HTERT RPE-1 (cell line): ENCODE data around the gene COL25A1.
"Not testable (repeated sequence)": the region's sequence is repeated elsewhere in the genome, so short reads cannot be mapped to it uniquely, and the experiment has no call there.

ENCODE experiments used
- in situ Hi-C: fragments of 300-500 bp; cut with MboI; formaldehyde crosslinking; loops from 4 replicates; pipeline ENCODE4 v1.14.3; 2020; ENCODE audit warnings: low sequenced_read_pairs

The COL25A1 gene

DNA sequence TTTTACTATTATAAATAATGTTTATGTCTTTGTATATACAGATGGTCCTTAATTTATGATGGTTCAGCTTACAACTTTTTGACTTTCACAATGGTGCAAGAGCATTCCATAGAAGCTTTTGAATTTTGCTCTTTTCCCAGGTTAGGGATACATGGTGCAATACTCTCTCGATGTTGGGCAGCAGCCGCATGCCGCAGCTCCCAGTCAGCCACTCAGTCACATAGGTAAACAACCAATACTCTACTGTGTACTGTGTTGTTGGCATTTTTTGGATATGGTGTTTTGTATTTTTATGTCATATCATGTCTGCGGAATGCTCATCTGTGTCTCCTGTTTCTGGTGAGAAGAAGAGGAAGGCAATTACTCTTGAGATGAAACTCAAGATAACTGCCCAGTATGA, 281.6 kb downstream of the COL25A1 start:
- in situ Hi-C loops, result no loop called here

DNA sequence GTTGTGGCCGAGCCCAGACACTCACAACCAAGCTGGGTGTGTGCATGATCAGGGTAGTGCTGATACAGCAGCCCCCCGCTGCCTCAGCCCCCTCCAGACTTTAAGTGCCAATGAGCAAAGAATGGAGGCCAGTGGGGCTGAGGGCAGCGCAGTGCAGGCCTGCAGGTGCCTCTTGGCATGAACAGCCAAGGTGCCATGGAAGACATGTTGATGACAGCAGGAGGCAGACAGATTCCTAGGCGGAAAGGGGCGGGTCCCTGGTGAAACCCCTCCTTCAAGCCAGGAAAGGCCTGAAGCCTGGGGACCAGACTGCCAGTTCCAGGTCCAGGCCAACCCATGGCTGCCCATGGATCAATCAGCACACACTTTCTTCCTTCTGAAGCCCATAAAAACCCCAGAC, 286.3 kb downstream of the COL25A1 start:
- in situ Hi-C loops, result no loop called here

DNA sequence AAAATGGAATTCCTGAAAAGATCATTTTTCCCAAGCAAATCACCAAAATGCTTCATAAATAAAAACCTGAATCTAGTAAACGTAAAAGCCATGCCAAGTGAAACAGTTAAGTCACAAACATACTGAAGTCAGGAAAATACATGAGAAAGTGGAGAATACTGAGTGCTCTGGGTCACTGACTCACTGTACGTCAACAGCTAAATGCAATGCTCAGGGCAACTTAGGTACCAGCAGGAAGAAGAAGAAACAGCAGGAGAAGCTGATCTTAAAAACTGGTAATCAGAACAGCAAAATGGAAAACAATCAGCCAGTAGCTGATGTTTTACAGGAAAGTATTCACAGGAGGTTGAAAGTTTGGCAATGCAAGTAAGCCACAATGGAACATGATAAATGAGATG, 287.0 kb downstream of the COL25A1 start:
- in situ Hi-C loops, result no loop called here

DNA sequence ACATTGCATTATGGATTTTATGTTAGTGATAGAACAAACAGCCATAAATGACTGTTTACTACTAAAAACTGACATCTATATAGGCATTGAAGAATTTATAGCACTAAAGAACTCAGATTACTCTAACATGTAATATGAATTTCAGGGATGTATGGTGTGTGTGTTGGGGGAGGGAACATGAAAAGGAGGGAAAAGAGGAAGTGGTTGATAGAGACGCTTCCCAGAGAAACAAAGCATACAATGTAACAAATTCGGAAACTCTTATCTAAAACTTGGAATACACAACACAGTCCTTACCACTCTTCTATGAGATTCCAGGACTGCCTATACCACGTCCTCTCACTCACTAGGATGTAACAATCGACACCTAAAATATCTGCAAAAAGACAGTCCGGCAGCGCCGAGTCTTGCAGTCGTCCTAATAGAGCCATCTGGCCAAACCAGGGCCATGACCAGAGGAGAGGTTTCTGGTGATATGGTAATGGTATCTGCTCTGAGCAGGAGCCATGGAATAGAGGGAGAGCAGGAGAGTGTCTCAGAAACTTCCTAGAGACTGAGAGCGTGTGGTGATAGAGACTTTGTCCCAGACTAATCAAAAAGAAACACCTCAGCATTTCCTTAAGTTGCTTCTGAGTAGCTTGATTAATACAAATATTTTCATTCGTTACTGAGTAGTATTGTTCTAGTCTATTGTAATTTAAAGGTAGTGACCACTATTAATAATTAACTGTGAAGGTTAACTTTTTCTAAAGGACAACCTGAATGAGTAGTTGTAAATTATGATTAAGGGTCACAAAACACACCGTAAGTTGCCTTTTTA, 287.7 kb downstream of the COL25A1 start:
- in situ Hi-C loops, result no loop called here

DNA sequence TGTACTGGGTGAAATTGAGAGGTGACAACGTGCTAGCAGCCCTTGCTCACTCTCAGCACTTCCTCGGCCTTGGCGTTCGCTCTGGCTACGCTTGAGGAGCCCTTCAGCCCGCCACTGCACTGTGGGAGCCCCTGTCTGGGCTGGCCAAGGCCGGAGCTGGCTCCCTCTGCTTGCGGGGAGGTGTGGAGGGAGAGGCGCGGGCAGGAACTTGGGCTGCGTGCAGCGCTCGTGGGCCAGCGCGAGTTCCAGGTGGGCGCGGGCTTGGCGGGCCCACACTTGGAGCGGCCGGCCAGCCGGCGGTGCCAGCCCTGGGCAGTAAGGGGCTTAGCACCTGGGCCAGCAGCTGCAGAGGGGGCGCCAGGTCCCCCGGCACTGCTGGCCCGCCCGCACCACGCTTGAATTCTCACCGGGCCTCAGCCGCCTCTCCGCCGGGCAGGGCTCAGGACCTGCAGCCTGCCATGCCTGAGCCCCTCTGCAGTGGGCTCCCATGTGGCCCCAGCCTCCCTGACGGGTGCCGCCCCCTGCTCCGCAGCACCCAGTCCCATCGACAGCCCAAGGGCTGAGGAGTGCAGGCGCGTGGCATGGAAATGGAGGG, 290.1 kb downstream of the COL25A1 start:
- in situ Hi-C loops, result no loop called here

DNA sequence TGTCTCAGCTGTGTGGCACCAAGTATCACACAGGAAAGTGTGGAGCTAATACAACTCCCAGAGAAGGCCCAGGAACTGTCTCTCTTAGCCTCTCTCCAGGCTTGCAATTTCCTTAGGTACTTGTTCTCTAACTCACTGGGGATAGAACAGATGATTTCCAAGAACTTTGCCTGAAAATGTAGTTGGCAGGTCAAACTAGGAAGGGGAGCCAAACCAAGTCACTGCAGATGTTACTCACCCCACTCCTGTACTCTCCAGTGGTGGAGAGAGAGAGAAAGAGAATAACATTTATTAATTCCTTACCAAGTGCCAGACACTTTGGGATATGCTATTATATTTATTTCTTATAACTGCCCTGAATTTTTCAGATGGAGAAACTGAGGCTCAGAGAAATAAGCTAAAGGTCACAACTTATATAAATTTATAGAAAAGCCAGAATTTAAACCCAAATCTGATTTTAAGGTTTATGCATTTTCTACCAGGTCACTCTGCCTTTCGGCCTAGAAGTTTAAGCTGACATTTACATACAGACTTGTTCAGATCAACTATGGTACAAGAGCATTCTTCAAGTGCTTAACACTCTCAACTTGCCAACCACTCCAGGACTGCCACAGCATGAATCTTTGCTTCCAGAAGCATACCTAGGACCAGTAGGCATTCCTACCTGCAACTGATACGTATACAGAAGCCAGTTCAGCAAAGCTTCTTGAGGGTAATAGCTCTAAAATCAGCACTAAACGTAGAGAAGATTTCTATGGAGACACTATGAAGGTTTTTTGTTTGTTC, 291.0 kb downstream of the COL25A1 start:
- in situ Hi-C loops, result no loop called here

DNA sequence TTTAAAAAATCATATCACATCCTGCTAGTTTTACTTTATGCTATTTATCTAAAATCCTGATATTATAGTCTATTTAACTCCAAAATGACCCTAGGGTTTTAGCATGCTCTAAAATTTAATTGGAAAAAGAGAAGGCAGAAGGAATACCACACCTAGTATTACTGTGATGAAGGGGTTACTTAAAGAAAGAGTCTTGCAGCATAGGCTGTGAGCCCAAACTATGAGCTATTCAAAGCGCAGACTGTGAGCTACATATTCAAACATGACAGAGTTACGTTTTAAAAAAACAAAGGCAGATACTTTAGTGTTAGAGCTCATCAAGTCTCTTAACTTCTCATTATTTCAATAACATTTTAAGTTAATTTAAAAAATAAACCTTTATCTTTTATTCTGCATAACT, 291.9 kb downstream of the COL25A1 start:
- in situ Hi-C loops, result no loop called here

DNA sequence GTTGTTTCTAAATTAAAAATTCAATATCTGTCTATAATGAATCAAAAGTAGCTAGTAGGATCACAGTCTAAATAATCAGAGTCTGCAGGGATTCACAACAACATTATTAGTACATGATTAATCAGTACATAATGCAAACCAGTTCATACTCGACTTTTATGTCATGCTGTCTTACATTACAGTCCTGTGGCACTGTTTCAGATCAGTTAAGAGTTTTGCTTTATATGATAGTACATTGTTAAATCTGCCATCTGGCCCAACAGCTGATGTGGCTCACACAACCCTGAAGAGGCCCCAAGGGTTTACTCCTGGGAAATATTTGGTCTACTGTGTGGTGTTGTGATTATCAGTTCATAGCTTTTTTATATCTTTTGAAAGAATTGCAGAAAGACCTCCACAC, 292.5 kb downstream of the COL25A1 start:
- in situ Hi-C loops, result no loop called here

DNA sequence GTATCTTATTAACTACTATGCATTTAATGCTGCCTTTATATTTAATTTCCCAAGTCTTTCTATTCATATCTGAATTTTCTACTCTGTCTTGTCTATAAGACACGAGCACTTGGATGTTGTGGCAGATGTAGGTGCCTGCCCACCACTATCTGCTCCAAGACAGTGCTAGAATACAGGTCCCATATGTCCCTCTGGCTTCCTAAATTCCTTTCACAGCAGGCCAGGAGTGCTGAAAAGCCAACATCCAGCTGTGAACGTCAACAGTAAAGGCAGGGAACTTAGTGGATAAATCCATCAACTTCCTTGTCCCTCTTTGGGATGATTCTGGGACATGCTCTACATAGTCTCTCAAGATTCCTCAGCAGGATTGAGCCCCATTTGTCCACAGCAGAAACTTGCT, 294.5 kb downstream of the COL25A1 start:
- in situ Hi-C loops, result no loop called here

DNA sequence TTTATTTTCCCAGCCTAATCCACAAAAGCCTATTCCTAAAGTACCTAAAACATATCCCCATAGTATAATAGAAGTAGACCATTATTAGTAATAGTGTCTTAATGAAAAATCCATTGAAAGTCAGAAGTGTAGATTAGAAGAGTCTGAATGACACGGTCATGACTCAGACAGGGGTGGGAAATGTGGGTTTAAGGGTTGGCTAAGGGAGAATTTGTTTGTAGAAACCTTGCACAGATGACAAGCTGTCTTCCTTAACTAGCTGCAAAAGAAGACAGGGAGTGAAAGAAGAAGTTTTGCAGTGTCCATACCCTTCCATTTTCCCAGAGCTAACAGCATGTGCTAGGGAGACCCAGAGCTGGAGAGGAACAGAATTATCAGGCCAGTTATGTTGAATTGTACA, 296.9 kb downstream of the COL25A1 start:
- in situ Hi-C loops, result no loop called here

DNA sequence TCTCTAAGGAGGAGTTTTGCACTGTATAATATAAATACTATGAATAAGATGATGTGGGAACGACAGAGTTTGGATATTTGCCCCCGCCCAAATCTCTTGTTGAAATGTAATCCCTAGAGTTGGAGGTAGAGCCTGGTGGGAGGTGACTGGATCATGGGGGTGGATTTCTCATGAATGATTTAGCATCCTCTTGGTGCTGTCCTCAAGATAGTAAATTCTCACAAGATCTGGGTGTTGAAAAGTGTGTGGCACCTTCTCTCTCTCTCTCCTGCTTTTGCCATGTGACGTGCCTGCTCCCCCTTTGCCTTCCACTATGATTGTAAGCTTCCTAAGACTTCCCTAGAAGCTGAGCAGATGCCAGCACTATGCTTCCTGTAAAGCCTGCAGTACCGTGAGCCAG, 298.0 kb downstream of the COL25A1 start:
- in situ Hi-C loops, result no loop called here

DNA sequence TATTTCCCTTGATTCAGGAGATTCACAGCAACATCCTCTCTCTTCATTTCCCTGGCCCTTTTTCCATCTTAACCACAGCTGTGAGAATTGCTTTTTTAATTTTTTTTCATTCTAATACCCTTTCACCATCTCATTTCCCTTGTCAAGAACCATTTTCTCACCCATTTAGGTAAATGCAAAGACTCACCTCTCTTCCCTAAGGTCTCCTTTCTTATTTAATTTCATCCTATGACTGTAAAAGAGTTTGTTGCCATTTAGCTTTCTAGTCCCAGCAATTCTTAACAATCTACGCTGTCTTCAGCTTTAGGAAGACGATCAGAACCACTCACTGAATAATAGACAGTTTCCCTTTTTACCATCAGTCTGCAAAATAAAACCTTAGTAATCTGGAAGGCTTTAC, 298.5 kb downstream of the COL25A1 start:
- in situ Hi-C loops, result no loop called here

DNA sequence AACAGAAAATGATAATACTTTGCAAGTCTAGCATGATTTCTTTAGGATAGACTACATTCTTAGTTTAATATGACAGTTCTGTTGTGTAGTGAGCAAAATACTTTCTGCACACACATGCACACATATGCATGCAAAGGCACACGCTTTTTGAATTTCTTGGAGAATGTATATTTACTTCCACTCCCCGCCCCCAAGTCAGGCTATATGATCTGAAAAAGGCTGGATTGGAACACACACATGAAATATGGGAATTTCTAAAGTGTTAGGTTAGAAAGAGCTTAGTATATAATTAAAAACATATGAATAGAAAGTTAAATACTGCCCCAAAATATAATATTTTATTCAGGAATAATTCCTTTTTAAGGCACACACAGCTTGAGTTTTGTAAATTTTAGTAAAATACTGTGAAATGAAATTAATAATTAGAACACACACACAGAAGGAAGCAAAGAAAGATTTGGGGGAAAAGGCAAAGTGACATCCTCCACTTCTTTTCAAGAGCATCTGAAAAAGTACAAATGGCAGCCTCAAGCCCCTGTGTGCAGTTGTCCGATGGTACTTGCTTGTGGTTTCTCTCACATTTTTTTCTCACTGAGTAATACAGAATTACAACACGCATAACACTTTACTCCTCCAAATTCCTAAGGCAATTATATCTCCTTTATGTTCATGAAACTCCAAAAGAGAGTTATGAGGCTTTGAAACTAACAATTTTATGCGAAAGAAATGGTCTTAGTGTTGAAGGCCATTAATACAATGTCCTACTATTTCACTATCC, 310.7 kb downstream of the COL25A1 start:
- in situ Hi-C loops, result no loop called here

DNA sequence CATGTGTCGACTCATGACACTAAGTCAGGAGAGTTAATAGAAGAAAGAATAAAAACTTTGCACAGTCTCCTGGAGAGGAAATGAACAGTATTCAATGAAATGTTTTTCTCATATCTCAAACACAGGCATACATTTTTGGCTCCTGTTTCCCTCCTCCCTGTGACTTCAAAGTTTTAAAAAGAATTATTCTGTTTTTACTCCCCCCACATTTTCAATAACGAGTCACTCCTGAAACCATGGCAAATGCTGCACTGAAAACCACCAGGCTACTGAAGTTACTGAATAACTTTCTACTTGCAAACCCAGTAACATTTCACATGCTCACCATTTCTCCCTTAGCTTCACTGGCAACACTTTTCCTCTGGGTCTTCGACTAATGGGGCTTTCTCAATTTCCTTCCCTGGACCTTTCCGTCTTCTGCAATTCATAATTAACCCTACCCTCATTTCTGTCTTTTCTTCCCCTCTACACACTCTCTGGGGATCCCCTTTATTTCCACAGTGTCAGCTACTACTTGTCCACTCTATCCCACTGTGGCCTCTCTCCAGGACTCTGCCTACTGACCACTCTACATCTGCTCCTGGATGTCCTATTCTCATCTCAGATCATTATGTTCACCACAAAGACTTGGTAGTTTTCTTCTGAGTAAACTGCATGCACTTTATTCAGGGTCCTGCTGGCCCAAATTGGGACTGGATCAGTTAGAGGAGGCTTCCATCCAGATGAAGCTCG, 313.8 kb downstream of the COL25A1 start:
- in situ Hi-C loops, result no loop called here

DNA sequence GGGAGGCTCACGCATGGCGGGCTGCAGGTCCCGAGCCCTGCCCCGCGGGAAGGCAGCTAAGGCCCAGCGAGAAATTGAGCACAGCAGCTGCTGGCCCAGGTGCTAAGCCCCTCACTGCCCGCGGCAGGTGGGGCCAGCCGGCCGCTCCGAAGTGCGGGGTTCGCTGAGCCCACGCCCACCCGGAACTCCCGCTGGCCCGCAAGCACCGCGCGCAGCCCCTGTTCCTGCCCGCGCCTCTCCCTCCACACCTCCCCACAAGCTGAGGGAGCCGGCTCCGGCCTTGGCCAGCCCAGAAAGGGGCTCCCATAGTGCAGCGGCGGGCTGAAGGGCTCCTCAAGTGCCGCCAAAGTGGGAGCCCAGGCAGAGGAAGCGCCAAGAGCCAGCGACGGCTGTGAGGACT, 318.0 kb downstream of the COL25A1 start:
- in situ Hi-C loops, result not testable (repeated sequence)

DNA sequence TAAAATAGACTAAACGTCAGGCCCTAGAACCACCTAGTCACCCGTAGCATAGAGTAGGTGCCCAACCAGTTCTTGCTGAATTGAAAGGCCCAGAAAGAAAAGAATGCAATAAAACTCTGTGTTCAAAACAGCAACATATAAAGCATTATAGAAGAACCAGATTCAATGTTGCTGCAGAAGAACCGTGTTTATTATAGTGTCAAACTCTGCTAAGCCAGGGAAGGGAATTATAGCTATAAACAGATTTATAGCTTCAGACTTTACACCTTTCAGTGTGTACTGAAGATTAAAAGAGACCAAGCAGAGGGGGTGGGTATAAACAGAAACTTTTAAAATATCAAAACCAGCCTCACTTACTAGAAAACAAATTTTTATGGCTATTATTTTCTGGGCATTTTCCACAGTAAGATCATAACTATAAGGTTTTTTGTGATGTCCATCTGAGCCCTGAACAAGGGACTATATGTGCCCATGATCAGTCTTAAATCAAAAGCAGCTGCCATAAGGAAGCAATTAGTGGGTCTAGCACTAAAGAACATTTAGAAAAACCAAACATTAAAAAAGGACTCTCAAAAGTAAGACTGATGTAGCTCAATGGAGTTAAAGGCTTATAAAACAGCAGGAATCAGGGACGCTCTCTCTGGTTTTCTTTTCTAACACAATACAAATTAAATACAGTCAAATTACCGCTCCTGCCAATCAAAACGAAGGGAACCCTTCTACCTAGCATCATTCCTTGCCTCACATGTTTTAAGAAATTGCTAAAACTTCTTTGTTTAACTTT, 319.9 kb downstream of the COL25A1 start:
- in situ Hi-C loops, result no loop called here

DNA sequence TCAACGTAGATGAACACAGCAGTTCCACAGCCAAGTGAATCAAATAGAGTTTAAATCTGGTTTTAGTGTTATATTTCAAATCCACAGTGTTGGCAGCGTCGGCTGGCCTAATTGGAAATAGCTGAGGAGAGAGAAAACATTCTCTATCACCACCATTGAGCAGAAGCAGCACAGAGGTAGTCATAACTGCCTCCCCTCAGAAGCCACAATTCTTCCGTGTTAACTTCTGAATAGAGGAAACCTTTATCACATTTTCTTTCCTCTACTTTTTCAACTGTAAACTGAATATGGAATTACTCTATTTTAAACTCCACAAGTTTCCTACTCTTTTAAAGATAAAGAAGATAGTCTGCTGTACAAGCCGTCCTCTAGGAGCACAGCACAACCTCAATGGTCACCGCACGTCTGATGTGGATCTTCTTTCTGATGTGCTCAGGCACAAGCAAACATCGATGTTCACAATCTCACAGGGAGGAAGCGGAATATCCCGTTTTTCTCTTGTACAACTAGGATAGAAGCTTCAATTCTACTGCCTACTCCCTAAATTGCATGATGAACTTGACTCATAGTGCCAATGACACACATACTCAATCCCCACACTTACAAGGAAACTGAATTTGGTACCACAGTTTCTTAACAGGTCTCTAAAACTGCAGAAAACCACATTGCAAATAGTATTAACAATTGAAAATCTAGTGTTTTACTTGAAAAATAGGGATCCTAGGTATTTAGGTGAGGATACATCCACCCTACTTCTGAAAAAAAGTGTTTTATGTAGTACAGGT, 321.8 kb downstream of the COL25A1 start:
- in situ Hi-C loops, result no loop called here

DNA sequence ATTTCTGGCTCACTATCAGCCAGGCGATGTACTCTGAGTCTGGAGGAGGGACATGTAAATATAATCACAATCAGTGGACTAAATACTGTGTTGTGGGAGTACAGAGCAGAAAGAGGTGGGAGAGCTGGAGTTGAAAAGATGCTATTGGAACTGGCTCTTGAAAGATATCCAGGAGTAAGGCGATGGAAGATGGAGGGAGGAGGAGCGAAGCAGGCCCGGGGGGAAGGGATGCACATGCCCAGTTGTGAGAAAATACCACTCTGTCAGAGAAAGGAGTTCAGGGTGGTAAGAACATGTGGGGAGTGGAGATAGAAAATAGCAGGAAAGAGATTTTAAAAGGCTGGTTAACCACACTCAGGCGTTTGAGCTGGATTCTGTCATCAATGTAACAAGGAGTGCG, 322.7 kb downstream of the COL25A1 start:
- in situ Hi-C loops, result no loop called here

DNA sequence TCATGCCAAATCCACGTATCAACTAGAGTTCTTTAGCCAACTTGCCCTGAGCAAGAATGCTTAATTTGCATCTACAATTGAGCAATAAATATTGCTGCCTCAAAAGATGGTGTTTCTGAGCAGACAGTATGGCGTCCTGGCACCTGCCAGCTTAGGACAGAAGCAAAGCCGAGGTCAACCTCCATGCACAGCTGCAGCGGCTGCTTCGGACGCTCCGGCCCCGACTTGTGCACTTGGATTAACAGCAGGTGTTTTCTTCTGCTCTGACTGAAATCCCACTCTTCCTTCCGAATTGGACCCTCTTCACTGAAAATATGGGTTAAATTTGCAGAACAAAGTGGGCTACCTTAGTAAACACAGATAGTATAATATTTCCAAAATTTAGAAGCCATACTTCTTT, 324.4 kb downstream of the COL25A1 start:
- in situ Hi-C loops, result no loop called here
